Panc1 (cell line): ENCODE results near the gene TNFAIP2. TPM values are rescaled to one million over a fixed set of nuclear protein-coding genes. Genes with fewer than 3 reads are reported as not detected.

ENCODE experiments used
- ATAC-seq: fragments of 200-7000 bp; cut with Tn5 transposase; 2 replicates; pipeline ENCODE4 v1.9.1; 2020; ENCODE audit warnings: mild to moderate bottlenecking, moderate library complexity
- BruUV-seq: library from RNA; stranded (reverse); fragments of 400-500 nt; replicated peaks from 2 replicates; lab custom pipeline; 2021; lab: Mats Ljungman, UMichigan
- CTCF ChIA-PET: fragments of 300-600 bp; sonication (Branson Sonifier 250); formaldehyde crosslinking; loops from one replicate; lab custom pipeline; 2022; ENCODE audit warnings: antibody characterized with exemption; lab: Charles Lee
- POLR2A ChIA-PET: fragments of 300-600 bp; sonication (Branson Sonifier 250); formaldehyde crosslinking; loops from one replicate; lab custom pipeline; 2022; ENCODE audit warnings: antibody characterized with exemption; lab: Charles Lee
- DNase-seq: peaks from one replicate; pipeline ENCODE4 v3.0.0-alpha.2; 2010; ENCODE audit warnings: low read depth, low spot score
- H3K27ac ChIP-seq: 2 replicates; pipeline ENCODE4 v1.5.1; 2011; ENCODE audit warnings: mild to moderate bottlenecking, low read length, inconsistent platforms
- H3K27me3 ChIP-seq: fragments of 200-500 bp; sonication (Bioruptor generic); 2 replicates; pipeline ENCODE4 v1.6.0; 2014; ENCODE audit warnings: low read length, inconsistent platforms; ENCODE audit not compliant: control insufficient read depth, insufficient read depth
- H3K36me3 ChIP-seq: fragments of 200-500 bp; sonication (Bioruptor generic); 2 replicates; pipeline ENCODE4 v1.5.1; 2014; ENCODE audit warnings: inconsistent platforms, mild to moderate bottlenecking, low read length, moderate library complexity; ENCODE audit not compliant: control insufficient read depth, insufficient read depth
- H3K4me1 ChIP-seq: 2 replicates; pipeline ENCODE4 v1.5.1; 2011; ENCODE audit warnings: inconsistent platforms, mild to moderate bottlenecking, low read length, moderate library complexity; ENCODE audit not compliant: control insufficient read depth, insufficient read depth
- H3K4me3 ChIP-seq, 2 experiments: 2 replicates each; pipeline ENCODE4 v1.5.1; 2011 to 2012; ENCODE audit warnings: low read depth in 2 of 2, low read length in 2 of 2, mild to moderate bottlenecking in 2 of 2, inconsistent platforms in 1 of 2, moderate library complexity in 1 of 2
- H3K9me3 ChIP-seq: fragments of 200-500 bp; sonication (Bioruptor generic); 2 replicates; pipeline ENCODE4 v1.5.1; 2014; ENCODE audit warnings: low read depth, mild to moderate bottlenecking, inconsistent platforms, low read length, moderate library complexity; ENCODE audit not compliant: control insufficient read depth, insufficient read depth
- CTCF ChIP-seq: fragments of 450-650 bp; IDR thresholded peaks from 2 replicates; pipeline ENCODE4 v1.5.1; 2017; ENCODE audit warnings: mild to moderate bottlenecking
- POLR2AphosphoS5 ChIP-seq: IDR thresholded peaks from 2 replicates; pipeline ENCODE4 v1.6.1; 2012; ENCODE audit warnings: mild to moderate bottlenecking, low read depth, low read length, moderate library complexity
- REST ChIP-seq, 2 experiments: IDR thresholded peaks; 2 replicates each; pipeline ENCODE4 v1.6.1; 2011 to 2012; ENCODE audit warnings: low read depth in 2 of 2, control low read depth in 1 of 2, low read length in 1 of 2, mild to moderate bottlenecking in 1 of 2, moderate library complexity in 1 of 2; ENCODE audit not compliant: insufficient read depth in 1 of 2
- SIN3A ChIP-seq: IDR thresholded peaks from 2 replicates; pipeline ENCODE4 v1.6.1; 2012; ENCODE audit warnings: low read depth, mild to moderate bottlenecking, low read length, moderate library complexity, borderline replicate concordance; ENCODE audit not compliant: insufficient read depth
- TCF7L2 ChIP-seq: IDR thresholded peaks from 2 replicates; pipeline ENCODE4 v1.6.1; 2011; ENCODE audit warnings: mild to moderate bottlenecking, low read depth, low read length, inconsistent platforms
- in situ Hi-C: cut with HindIII; loops from 2 replicates; pipeline ENCODE4 v1.10.0; 2016; ENCODE audit warnings: low sequenced_read_pairs, low pct_unique_long_range_greater_than_20kb
- intact Hi-C: fragments of 100-400 bp; cut with micrococcal nuclease; formaldehyde crosslinking; loops from one replicate; pipeline ENCODE4 v1.10.0; 2022; ENCODE audit not compliant: unreplicated experiment
- total RNA-seq: library from RNA; stranded (reverse); gene quantifications from one replicate; pipeline ENCODE4 v1.2.1, GENCODE V29; 2021; ENCODE audit not compliant: unreplicated experiment

Gene TNFAIP2
- total RNA-seq, 1 experiment from 2014 or later = 491 TPM

- DNase-seq (no peak), ATAC-seq (no peak)
- ChIA-PET POLR2A (no interaction called here), CTCF (no interaction called here)
- H3K9me3 ChIP-seq = no peaks in the 10 kb centered on the region
- H3K4me3 ChIP-seq = no peak within 1 kb of the TSS
- TF ChIP-seq CTCF (no peak), POLR2AphosphoS5 (no peak), TCF7L2 (no peak), REST (IDR thresholded peaks at IDR 0.05; ENCODE audit: insufficient read depth in 1 of 2, low read depth in 2 of 2, low read length in 1 of 2) (no peak), SIN3A (no peak)
- in situ Hi-C loops (no loop called here), intact Hi-C loops (no loop called here)
- no TSS peak for BruUV-seq
- H3K4me1 ChIP-seq = no peaks in the 10 kb centered on the region
- no peaks in the 10 kb centered on the region for H3K36me3 ChIP-seq
- H3K27me3 ChIP-seq = no peaks in the 10 kb centered on the region
- H3K27ac ChIP-seq = no peak within 1 kb of the TSS
These were observed 39.0 kb upstream of the TNFAIP2 start, which contains the start of gene LBHD2 for GRCh38 chr14:103084021-103084919. Gene LBHD2, plus strand, starts transcription at chr14:103084210. Its CDS starts 1,803 bp downstream, at chr14:103086013.

- CTCF ChIA-PET = interaction anchor here (1.9 kb wide), 1 partner anchor 20 kb away, joined by 5 read pairs; no protein-coding TSS in a partner anchor
These were observed 37.9 kb upstream of the TNFAIP2 start for GRCh38 chr14:103085106-103086091.

More at GRCh38 chr14:103085106-103086091, 37.9 kb upstream of the TNFAIP2 start:
- in situ Hi-C loops = no loop called here
- Histone ChIP-seq H3K27ac (no peak overlapping the region), H3K9me3 (no peaks in the 10 kb centered on the region), H3K27me3 (no peaks in the 10 kb centered on the region), H3K36me3 (no peaks in the 10 kb centered on the region), H3K4me3 (no peak overlapping the region), H3K4me1 (no peaks in the 10 kb centered on the region)
- no TSS peak for BruUV-seq
- POLR2A ChIA-PET = interaction anchor here (0.5 kb wide), 1 partner anchor 9 kb away, joined by 4 read pairs; no protein-coding TSS in a partner anchor
- ATAC-seq (peak; percentile 74), DNase-seq (no peak)
- intact Hi-C loops = no loop called here
- TF ChIP-seq REST (IDR thresholded peaks at IDR 0.05; ENCODE audit: insufficient read depth in 1 of 2, low read depth in 2 of 2, low read length in 1 of 2) (no peak), SIN3A (no peak), TCF7L2 (no peak), CTCF (peak; percentile 75), POLR2AphosphoS5 (no peak)
